ENCODE data around the gene MORN1.
"Not testable (repeated sequence)": the region's sequence is repeated elsewhere in the genome, so short reads cannot be mapped to it uniquely, and the experiment has no call there.

MORN1 gene

GRCh38 chr1:2337081-2337480, 54.3 kb downstream of the MORN1 start:
- DNase-seq (ENCODE audit: low read depth): no peak

GRCh38 chr1:2336499-2336898, 54.9 kb downstream of the MORN1 start:
- no peak for DNase-seq (ENCODE audit: low read depth)

GRCh38 chr1:2335721-2336455, 55.5 kb downstream of the MORN1 start:
- DNase-seq (ENCODE audit: low read depth): no peak

GRCh38 chr1:2334883-2335534, 56.3 kb downstream of the MORN1 start:
- DNase-seq (ENCODE audit: low read depth): no peak

GRCh38 chr1:2334366-2334765, 57.0 kb downstream of the MORN1 start:
- no peak for DNase-seq (ENCODE audit: low read depth)

GRCh38 chr1:2331580-2331979, 59.8 kb downstream of the MORN1 start:
- DNase-seq (ENCODE audit: low read depth): not testable (repeated sequence)

- DNase-seq (ENCODE audit: low read depth): no peak
These were observed 60.2 kb downstream of the MORN1 start for GRCh38 chr1:2331200-2331544.

GRCh38 chr1:2330519-2331199, 60.7 kb downstream of the MORN1 start:
- no peak for DNase-seq (ENCODE audit: low read depth)

GRCh38 chr1:2330035-2330434, 61.3 kb downstream of the MORN1 start:
- no peak for DNase-seq (ENCODE audit: low read depth)

GRCh38 chr1:2328676-2329455, 62.5 kb downstream of the MORN1 start:
- DNase-seq (ENCODE audit: low read depth): no peak

- DNase-seq (ENCODE audit: low read depth): no peak
These were observed 63.5 kb downstream of the MORN1 start for GRCh38 chr1:2327841-2328240.

GRCh38 chr1:2327162-2327561, 64.2 kb downstream of the MORN1 start:
- not testable (repeated sequence) for DNase-seq (ENCODE audit: low read depth)

- DNase-seq (ENCODE audit: low read depth): no peak
These were observed 64.8 kb downstream of the MORN1 start for GRCh38 chr1:2326524-2326923.

GRCh38 chr1:2324553-2325366, 66.6 kb downstream of the MORN1 start:
- no peak for DNase-seq (ENCODE audit: low read depth)

GRCh38 chr1:2323451-2323974, 67.8 kb downstream of the MORN1 start:
- DNase-seq (ENCODE audit: low read depth): no peak

- no peak for DNase-seq (ENCODE audit: low read depth)
These were observed 68.7 kb downstream of the MORN1 start for GRCh38 chr1:2322581-2323211.

- DNase-seq (ENCODE audit: low read depth): no peak
These were observed 69.2 kb downstream of the MORN1 start for GRCh38 chr1:2322065-2322571.

GRCh38 chr1:2320760-2321667, 70.3 kb downstream of the MORN1 start:
- no peak for DNase-seq (ENCODE audit: low read depth)

- DNase-seq (ENCODE audit: low read depth): no peak
These were observed 71.3 kb downstream of the MORN1 start for GRCh38 chr1:2320006-2320405.

GRCh38 chr1:2319291-2319690, 72.1 kb downstream of the MORN1 start:
- DNase-seq (ENCODE audit: low read depth): no peak
